DMS79 treated with DMSO at 0.1 percent for 48 hours (cell line): ENCODE results near the gene MYCBP2.

Source experiments
- DNase-seq: peaks from one replicate; lab custom pipeline; 2025; lab: John Stamatoyannopoulos, UW

Gene MYCBP2

GRCh38 chr13:77093735-77094134, 233.2 kb downstream of the MYCBP2 start:
- no peak for DNase-seq

- no peak for DNase-seq
Observed at GRCh38 chr13:77084755-77085154, 242.1 kb downstream of the MYCBP2 start.

DNA sequence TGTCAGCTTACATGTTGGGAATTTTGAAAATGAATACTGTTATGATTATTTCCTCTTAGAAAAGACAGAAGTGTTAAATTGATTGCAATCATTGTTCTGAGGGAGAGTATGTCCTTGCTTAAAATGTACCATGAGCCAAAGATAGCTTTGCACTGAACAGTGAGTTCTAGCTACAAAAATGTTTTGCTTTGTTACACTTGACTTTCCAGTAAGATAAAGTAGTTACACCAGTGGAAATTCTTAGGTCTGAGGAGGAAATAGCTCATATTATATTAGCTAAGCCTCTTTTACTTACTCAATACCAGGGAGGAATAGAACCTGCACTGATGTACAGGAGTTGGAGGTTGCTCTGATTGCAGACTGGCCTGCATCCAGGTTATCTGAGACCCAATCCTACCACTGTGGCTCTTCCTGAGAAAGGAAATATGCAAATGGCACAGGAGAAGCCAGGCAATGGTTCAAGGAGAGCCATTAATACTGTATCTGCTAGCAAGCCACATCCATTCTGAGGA, 246.9 kb downstream of the MYCBP2 start:
- no peak for DNase-seq

- no peak for DNase-seq
Observed at GRCh38 chr13:77067519-77067918, 259.4 kb downstream of the MYCBP2 start.

- DNase-seq = no peak
Observed at GRCh38 chr13:77065461-77066147, 261.3 kb downstream of the MYCBP2 start.

GRCh38 chr13:77062097-77062496, 264.8 kb downstream of the MYCBP2 start:
- no peak for DNase-seq

- DNase-seq = no peak
Observed at GRCh38 chr13:77061362-77061761, 265.5 kb downstream of the MYCBP2 start.

GRCh38 chr13:77056886-77057285, 270.0 kb downstream of the MYCBP2 start:
- no peak for DNase-seq

DNA sequence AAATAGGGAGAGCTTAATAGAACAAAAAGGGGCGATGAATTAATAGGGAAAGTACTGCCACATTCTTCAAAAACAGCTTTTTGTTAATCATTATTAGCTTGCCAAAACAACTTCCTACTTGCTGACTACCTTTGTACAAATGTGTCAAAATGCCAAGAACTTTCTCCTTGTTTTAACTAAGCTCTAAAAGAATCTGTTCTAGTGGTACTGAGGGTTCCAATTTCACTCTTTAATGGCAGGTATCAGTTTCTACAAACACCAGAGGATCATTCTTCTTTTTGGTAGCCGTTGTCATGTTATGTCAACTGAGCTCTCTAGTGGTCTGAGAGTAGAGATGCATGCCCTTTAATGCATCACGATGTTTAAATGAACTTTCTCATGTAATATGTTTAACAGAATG, 270.5 kb downstream of the MYCBP2 start:
- no peak for DNase-seq

- DNase-seq = no peak
Observed at GRCh38 chr13:77055158-77055557, 271.7 kb downstream of the MYCBP2 start.

DNA sequence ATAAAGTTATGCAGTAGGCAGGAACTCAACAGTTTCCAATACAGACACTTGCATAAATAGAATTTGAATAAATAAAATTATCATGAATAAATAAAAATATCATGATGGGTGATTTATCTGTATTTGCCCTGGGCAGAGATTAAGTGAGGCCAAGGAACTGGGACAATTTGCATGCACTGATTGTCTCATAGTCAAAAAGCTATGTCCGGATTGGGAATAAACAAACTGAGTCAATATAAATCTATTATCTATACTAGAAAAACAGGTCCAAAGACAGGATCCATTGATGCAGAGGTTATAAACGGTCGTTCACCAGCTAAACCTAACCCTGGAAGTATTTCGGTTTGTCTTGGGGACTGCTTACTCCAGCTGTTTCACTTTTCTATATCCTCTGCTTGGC, 273.7 kb downstream of the MYCBP2 start:
- no peak for DNase-seq

GRCh38 chr13:77048681-77049080, 278.2 kb downstream of the MYCBP2 start:
- no peak for DNase-seq

GRCh38 chr13:77047649-77048343, 279.1 kb downstream of the MYCBP2 start:
- DNase-seq = no peak

DNA sequence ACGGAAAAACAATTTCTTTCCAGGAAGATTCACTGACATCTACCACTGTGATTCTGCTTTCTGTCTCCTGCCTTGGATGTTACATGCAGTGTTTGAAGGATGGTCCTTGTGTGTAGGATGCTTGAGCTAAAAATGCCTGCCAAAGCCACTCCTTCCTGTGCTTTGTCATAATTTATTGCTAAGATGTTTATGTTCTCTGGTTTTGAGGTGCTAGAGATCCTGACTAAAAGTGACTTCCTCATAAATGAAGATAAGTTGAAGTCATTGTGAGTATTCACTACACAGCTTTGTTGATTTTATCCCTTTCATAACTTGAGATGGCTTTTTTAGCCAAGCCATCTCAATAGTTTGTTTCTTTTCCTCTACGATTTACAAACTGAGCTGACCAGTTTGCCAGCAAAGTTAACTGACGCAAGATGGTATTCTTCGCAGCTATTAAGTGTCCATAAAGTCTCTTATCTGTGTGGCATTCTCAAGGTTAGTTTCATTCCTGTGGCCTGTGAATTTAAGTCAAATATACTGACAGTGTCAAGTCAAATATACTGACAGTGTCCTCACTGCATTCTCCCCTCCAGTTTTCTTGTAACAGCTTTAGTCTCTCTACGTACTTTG, 284.2 kb downstream of the MYCBP2 start:
- DNase-seq = no peak

- DNase-seq = no peak
Observed at GRCh38 chr13:77040835-77041234, 286.1 kb downstream of the MYCBP2 start.

GRCh38 chr13:77040076-77040475, 286.8 kb downstream of the MYCBP2 start:
- DNase-seq = no peak

DNA sequence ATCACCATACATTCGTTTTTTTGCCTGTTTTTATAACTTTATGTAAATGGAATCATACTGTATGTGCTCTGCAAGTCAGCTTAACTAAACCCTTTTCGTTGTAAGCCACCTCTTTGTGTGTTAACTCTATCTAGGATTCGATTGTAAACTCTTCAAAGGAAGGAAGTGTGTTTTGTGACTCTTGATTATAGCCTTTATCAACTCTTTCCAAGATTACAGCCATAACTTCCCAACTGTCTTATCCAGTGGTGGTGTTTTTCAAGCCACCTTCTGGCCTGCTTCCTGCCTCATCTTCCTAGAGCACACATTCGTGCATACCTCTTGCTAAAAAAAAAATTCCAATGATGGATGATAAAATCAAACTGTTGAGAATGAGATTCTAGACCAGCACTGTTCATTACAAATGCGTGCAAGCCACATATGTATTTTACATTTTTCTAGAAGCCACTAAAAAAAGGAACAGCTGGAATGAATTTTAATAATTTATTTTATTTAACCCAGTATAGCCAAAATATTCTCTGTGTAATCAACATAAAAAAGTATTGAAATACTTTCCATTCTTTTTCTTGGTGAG, 287.9 kb downstream of the MYCBP2 start:
- no peak for DNase-seq

GRCh38 chr13:77036279-77036678, 290.6 kb downstream of the MYCBP2 start:
- peak; percentile 27 for DNase-seq

DNA sequence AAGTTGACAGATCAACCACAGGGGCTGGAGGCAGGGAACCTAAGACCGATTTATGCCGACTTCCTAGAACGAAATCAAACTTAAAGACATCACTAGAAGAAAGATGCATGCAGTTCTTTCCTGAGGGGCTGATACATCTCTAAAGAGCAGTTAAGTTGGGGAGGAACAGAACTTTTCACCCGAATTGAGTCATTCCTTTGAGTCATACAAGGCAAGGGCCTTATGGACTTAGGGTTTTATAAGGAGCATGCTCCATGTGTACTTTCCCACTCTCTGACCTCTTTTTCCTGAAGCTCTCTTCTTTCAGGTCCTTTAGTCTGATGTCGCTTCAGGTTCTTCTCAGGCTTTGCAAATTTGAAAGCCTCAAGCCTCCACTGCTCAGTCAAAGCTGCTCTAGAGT, 292.0 kb downstream of the MYCBP2 start:
- DNase-seq = no peak

DNA sequence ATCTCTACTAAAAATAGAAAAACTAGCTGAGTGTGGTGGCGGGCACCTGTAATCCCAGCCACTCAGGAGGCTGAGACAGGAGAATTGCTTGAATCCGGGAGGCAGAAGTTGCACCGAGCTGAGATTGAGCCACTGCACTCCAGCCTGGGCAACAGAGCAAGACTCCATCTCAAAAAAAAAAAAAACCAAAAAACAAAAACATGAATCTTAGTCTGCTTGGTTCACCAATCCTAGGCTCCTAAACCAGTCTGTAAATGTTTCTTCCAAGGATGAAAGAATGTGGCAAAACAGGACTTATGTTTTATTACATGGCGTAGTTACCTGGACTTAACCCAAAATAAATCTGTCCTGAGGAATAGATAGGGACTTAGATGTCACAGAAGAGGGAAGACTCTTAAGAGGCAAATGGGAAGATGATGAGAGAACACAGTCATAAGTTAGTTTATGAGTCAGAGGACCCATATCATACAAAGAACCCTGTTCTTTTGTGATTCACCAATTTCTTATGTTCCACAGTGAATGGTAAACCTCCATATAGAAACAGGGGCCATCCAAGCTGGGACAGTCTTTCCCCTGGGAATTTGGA, 293.1 kb downstream of the MYCBP2 start:
- DNase-seq = no peak

GRCh38 chr13:77031656-77032243, 295.1 kb downstream of the MYCBP2 start:
- no peak for DNase-seq

- no peak for DNase-seq
Observed at GRCh38 chr13:77029436-77029835, 297.5 kb downstream of the MYCBP2 start.
